DND-41 (cell line): ENCODE data around the gene HOXD8.

Experiments
- EZH2 ChIP-seq: IDR thresholded peaks from 3 replicates; pipeline ENCODE4 v1.6.1; 2012; ENCODE audit warnings: borderline replicate concordance, low read depth, mild to moderate bottlenecking, moderate library complexity, low read length, inconsistent platforms; ENCODE audit not compliant: severe bottlenecking
- TF ChIP-seq, protein P1 (sequence below): IDR thresholded peaks from 2 replicates; pipeline ENCODE4 v1.5.1; 2012; ENCODE audit warnings: borderline replicate concordance, low read length, moderate library complexity, mild to moderate bottlenecking; ENCODE audit not compliant: poor library complexity, severe bottlenecking; ENCODE audit errors: extremely low read depth

DNA sequence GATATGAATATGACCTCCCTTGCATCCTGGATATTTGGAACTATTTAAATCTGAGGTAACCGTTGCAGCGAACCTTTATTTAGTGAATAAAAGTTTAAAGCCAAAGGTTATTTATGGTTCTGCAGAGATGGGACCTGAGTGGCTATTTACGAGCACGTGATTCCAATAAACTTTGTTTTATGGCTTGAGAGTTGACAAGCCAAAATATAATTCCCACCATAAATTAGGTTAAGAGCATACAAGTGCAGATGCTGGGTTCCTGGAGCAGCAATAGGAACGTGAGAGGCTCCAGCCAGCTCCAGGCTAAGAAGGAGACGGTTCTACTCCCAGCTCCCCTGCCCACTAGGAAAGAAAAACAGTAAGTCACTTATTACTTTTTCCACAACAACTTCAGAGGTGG lies 16.6 kb downstream of the HOXD8 start:
- TF ChIP-seq, protein P1, sequence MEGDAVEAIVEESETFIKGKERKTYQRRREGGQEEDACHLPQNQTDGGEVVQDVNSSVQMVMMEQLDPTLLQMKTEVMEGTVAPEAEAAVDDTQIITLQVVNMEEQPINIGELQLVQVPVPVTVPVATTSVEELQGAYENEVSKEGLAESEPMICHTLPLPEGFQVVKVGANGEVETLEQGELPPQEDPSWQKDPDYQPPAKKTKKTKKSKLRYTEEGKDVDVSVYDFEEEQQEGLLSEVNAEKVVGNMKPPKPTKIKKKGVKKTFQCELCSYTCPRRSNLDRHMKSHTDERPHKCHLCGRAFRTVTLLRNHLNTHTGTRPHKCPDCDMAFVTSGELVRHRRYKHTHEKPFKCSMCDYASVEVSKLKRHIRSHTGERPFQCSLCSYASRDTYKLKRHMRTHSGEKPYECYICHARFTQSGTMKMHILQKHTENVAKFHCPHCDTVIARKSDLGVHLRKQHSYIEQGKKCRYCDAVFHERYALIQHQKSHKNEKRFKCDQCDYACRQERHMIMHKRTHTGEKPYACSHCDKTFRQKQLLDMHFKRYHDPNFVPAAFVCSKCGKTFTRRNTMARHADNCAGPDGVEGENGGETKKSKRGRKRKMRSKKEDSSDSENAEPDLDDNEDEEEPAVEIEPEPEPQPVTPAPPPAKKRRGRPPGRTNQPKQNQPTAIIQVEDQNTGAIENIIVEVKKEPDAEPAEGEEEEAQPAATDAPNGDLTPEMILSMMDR, result no peak
- no peak for TF ChIP-seq EZH2
